Measurements from ENCODE around the gene HDAC10. TPM values are rescaled to one million over a fixed set of nuclear protein-coding genes. Genes with fewer than 3 reads are reported as not detected.
A peak's percentile ranks its signal among the peaks of the same experiment; 100 is the strongest.

Gene HDAC10
- total and polyA plus RNA-seq, 10 of the 15 experiments (the other 5 are each of a cell fraction or from before 2014, with no cell fraction given), result 0.26 to 48.6 (median 5.0) TPM

DNA sequence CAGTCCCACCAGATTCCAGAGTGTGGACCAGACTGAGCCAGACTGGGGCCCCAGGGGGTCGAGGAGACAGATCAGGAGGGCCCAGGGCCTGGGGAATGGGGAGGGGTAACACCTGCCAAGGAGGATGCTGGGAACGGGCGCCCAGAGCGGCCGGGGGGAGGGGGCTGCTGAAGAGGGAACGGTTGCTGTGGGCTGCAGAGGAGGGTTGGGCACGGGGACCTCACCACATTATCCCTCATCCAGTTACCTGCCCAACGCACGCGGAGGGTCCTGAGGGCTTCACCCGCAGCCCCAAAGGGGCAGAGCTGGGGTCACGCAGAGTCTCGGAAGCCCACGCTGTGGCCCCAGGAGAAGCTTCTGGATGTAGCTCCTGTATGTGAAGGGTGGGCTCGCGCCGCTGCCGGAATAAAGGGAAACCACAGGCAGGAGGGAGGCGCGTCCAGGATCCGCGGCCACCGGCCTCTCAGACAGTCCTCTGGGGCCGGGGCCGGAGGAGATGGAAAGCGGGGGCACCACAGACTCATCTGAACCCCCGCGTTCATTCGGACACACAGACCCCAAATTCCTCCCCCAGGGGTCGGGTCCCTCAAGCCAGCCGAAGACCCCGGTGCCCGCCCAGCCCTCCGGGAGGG lies 51.1 kb downstream of the HDAC10 start (continued):
- TF ChIP-seq MXI1 (IDR thresholded peaks at IDR 0.05; ENCODE audit: low read depth, low read length), result no peak
- TF ChIP-seq GATAD2B (conservative IDR thresholded peaks at IDR 0.05; ENCODE audit: low read depth), result no peak
- TF ChIP-seq CEBPB (IDR thresholded peaks at IDR 0.05; ENCODE audit: borderline replicate concordance in 1 of 2, low read depth in 2 of 2, low read length in 2 of 2), result no peak
- TF ChIP-seq ZNF622 (IDR thresholded peaks at IDR 0.05), result no peak
- TF ChIP-seq, protein P1, sequence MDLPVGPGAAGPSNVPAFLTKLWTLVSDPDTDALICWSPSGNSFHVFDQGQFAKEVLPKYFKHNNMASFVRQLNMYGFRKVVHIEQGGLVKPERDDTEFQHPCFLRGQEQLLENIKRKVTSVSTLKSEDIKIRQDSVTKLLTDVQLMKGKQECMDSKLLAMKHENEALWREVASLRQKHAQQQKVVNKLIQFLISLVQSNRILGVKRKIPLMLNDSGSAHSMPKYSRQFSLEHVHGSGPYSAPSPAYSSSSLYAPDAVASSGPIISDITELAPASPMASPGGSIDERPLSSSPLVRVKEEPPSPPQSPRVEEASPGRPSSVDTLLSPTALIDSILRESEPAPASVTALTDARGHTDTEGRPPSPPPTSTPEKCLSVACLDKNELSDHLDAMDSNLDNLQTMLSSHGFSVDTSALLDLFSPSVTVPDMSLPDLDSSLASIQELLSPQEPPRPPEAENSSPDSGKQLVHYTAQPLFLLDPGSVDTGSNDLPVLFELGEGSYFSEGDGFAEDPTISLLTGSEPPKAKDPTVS (IDR thresholded peaks at IDR 0.05; ENCODE audit: low read depth, low read length), result no peak
- no peak for TF ChIP-seq ZNF384 (IDR thresholded peaks at IDR 0.05; ENCODE audit: borderline replicate concordance, low read depth, low read length)
- TF ChIP-seq, protein P2, sequence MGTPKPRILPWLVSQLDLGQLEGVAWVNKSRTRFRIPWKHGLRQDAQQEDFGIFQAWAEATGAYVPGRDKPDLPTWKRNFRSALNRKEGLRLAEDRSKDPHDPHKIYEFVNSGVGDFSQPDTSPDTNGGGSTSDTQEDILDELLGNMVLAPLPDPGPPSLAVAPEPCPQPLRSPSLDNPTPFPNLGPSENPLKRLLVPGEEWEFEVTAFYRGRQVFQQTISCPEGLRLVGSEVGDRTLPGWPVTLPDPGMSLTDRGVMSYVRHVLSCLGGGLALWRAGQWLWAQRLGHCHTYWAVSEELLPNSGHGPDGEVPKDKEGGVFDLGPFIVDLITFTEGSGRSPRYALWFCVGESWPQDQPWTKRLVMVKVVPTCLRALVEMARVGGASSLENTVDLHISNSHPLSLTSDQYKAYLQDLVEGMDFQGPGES (IDR thresholded peaks at IDR 0.05), result no peak
- TF ChIP-seq JUNB (IDR thresholded peaks at IDR 0.05), result no peak
- no peak for TF ChIP-seq ZZZ3 (IDR thresholded peaks at IDR 0.05; ENCODE audit: control insufficient read depth, insufficient read length, low read depth)
- TF ChIP-seq BCL11A (IDR thresholded peaks at IDR 0.05; ENCODE audit: low read depth, low read length), result 0 out of 2 replicates have a peak, but pooled peaks have one; percentile 3
- TF ChIP-seq POU2F2 (IDR thresholded peaks at IDR 0.05; ENCODE audit: borderline replicate concordance, low read depth, low read length), result peak; percentile 25; the same call in 1 of the 3 replicates
- TF ChIP-seq FOS (IDR thresholded peaks at IDR 0.05; ENCODE audit: borderline replicate concordance, extremely low read depth, insufficient read length), result no peak
- no peak for TF ChIP-seq MYB (IDR thresholded peaks at IDR 0.05; ENCODE audit: borderline replicate concordance, low read depth, low read length)
- no peak for TF ChIP-seq EZH2 (IDR thresholded peaks at IDR 0.05; ENCODE audit: borderline replicate concordance, control insufficient read depth, low read depth, low read length)
- TF ChIP-seq, protein P3, sequence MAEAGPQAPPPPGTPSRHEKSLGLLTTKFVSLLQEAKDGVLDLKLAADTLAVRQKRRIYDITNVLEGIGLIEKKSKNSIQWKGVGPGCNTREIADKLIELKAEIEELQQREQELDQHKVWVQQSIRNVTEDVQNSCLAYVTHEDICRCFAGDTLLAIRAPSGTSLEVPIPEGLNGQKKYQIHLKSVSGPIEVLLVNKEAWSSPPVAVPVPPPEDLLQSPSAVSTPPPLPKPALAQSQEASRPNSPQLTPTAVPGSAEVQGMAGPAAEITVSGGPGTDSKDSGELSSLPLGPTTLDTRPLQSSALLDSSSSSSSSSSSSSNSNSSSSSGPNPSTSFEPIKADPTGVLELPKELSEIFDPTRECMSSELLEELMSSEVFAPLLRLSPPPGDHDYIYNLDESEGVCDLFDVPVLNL (IDR thresholded peaks at IDR 0.05; ENCODE audit: low read depth, low read length), result no peak
- TF ChIP-seq, protein P4, sequence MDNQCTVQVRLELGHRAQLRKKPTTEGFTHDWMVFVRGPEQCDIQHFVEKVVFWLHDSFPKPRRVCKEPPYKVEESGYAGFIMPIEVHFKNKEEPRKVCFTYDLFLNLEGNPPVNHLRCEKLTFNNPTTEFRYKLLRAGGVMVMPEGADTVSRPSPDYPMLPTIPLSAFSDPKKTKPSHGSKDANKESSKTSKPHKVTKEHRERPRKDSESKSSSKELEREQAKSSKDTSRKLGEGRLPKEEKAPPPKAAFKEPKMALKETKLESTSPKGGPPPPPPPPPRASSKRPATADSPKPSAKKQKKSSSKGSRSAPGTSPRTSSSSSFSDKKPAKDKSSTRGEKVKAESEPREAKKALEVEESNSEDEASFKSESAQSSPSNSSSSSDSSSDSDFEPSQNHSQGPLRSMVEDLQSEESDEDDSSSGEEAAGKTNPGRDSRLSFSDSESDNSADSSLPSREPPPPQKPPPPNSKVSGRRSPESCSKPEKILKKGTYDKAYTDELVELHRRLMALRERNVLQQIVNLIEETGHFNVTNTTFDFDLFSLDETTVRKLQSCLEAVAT (IDR thresholded peaks at IDR 0.05), result no peak
- TF ChIP-seq, protein P5, sequence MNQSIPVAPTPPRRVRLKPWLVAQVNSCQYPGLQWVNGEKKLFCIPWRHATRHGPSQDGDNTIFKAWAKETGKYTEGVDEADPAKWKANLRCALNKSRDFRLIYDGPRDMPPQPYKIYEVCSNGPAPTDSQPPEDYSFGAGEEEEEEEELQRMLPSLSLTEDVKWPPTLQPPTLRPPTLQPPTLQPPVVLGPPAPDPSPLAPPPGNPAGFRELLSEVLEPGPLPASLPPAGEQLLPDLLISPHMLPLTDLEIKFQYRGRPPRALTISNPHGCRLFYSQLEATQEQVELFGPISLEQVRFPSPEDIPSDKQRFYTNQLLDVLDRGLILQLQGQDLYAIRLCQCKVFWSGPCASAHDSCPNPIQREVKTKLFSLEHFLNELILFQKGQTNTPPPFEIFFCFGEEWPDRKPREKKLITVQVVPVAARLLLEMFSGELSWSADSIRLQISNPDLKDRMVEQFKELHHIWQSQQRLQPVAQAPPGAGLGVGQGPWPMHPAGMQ (IDR thresholded peaks at IDR 0.05; ENCODE audit: borderline replicate concordance), result no peak
- no peak for TF ChIP-seq NBN (IDR thresholded peaks at IDR 0.05)
- no peak for TF ChIP-seq IKZF1 (conservative IDR thresholded peaks at IDR 0.05)
- TF ChIP-seq CHD1 (IDR thresholded peaks at IDR 0.05; ENCODE audit: low read depth, low read length), result no peak
- TF ChIP-seq, protein P6, sequence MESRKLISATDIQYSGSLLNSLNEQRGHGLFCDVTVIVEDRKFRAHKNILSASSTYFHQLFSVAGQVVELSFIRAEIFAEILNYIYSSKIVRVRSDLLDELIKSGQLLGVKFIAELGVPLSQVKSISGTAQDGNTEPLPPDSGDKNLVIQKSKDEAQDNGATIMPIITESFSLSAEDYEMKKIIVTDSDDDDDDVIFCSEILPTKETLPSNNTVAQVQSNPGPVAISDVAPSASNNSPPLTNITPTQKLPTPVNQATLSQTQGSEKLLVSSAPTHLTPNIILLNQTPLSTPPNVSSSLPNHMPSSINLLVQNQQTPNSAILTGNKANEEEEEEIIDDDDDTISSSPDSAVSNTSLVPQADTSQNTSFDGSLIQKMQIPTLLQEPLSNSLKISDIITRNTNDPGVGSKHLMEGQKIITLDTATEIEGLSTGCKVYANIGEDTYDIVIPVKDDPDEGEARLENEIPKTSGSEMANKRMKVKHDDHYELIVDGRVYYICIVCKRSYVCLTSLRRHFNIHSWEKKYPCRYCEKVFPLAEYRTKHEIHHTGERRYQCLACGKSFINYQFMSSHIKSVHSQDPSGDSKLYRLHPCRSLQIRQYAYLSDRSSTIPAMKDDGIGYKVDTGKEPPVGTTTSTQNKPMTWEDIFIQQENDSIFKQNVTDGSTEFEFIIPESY (IDR thresholded peaks at IDR 0.05), result no peak

All from GM12878 (cell line).